Spleen (tissue), 11 donors: ENCODE results near the gene NHSL1. TPM values are rescaled to one million over a fixed set of nuclear protein-coding genes. Genes with fewer than 3 reads are reported as not detected.

Experiments used
- DNase-seq: peaks from one replicate; pipeline ENCODE4 v3.0.0-alpha.2; 2020
- H3K27ac ChIP-seq, 8 donors: fragments of 200-600 bp; sonication (generic) in 7 of 8; 1 replicate in 4 of 8; 2 replicates in 4 of 8; pipeline versions ENCODE4 v1.5.0 to v1.8.0; 2016 to 2021; ENCODE audit warnings: inconsistent platforms in 4 of 8, mild to moderate bottlenecking in 4 of 8, moderate library complexity in 1 of 8
- H3K27me3 ChIP-seq, 7 donors: fragments of 200-600 bp; sonication (generic) in 6 of 7; replicated peaks in 1 of 7; 1 replicate in 4 of 7; 2 replicates in 3 of 7; pipeline versions ENCODE4 v1.5.0 to v1.8.0; 2016 to 2021; ENCODE audit warnings: inconsistent platforms in 3 of 7, mild to moderate bottlenecking in 1 of 7
- H3K36me3 ChIP-seq, 6 donors: fragments of 200-600 bp; sonication (generic) in 5 of 6; 1 replicate in 4 of 6; 2 replicates in 2 of 6; pipeline versions ENCODE4 v1.5.0 to v1.8.0; 2016 to 2021; ENCODE audit warnings: inconsistent platforms in 2 of 6
- H3K4me1 ChIP-seq, 6 donors: fragments of 200-600 bp; sonication (generic) in 5 of 6; 1 replicate in 3 of 6; 2 replicates in 3 of 6; pipeline versions ENCODE4 v1.5.0 to v1.8.0; 2016 to 2021; ENCODE audit warnings: inconsistent platforms in 3 of 6
- H3K4me3 ChIP-seq, 8 donors: fragments of 200-600 bp; sonication (generic) in 7 of 8; 1 replicate in 4 of 8; 2 replicates in 4 of 8; pipeline versions ENCODE4 v1.5.0 to v1.8.0; 2016 to 2021; ENCODE audit warnings: inconsistent platforms in 4 of 8, mild to moderate bottlenecking in 4 of 8, moderate library complexity in 2 of 8
- H3K9me3 ChIP-seq, 8 donors: fragments of 200-600 bp; sonication (generic) in 7 of 8; 1 replicate in 4 of 8; 2 replicates in 4 of 8; pipeline versions ENCODE4 v1.5.0 to v1.8.0; 2016 to 2021; ENCODE audit warnings: inconsistent platforms in 4 of 8
- CTCF ChIP-seq, 11 experiments: fragments of 200-600 bp in 7 of 11; fragments of 450-650 bp in 4 of 11; sonication (generic) in 4 of 11; IDR thresholded peaks in 8 of 11; conservative IDR thresholded peaks in 3 of 11; 1 replicate in 7 of 11; 2 replicates in 4 of 11; pipeline versions ENCODE4 v1.4.0 to v1.8.0; 2016 to 2021; ENCODE audit warnings: antibody characterized with exemption in 11 of 11, inconsistent platforms in 4 of 11, mild to moderate bottlenecking in 1 of 11
- POLR2A ChIP-seq, 3 donors: fragments of 450-650 bp; IDR thresholded peaks; one replicate each; pipeline ENCODE4 v1.5.1; 2017; ENCODE audit warnings: antibody characterized with exemption in 3 of 3, mild to moderate bottlenecking in 1 of 3
- POLR2AphosphoS5 ChIP-seq, 3 donors: sonication (generic); formaldehyde crosslinking; IDR thresholded peaks; one replicate each; pipeline ENCODE4 v1.5.1; 2017; ENCODE audit warnings: antibody characterized with exemption in 3 of 3
- WGBS, 5 donors: extraction: QIAGEN DNeasy Blood & Tissue Kit in 3 of 5; methylation state at CpG; one replicate each; pipeline versions ENCODE4 v1.1.5 to v1.1.7; 2013 to 2018; 5-methylcytosine and 5-hydroxymethylcytosine counted together
- intact Hi-C: fragments of 100-400 bp; cut with DNase I; formaldehyde crosslinking; loops from one replicate; pipeline ENCODE4 v1.15.0; 2023; ENCODE audit warnings: low total_unique reads
- polyA plus RNA-seq, 3 donors: library from polyadenylated mRNA; stranded (reverse); fragments of 200-250 nt; gene quantifications; one replicate each; pipeline ENCODE4 v1.2.1, GENCODE V29; 2013
- total RNA-seq, 7 donors: library from RNA; depleted of rRNA in 3 of 7; stranded (reverse); fragments of >200 nt in 3 of 7; fragmentation: NEBNext Ultra II Directional in 4 of 7; extraction: Animal tissue kit (Norgen Biotek cat#: 25700) in 4 of 7; gene quantifications; one replicate each; pipeline versions ENCODE4 v1.1.0 to v1.2.1, GENCODE V29; 2016 to 2021
- donor health status: healthy with polysubstance abuse.
- donor health status: DM: no; HTN: no; CAD: no; lungs with moderate emphysema.
- donor health status: DM: no; HTN: no; CAD: no.
- donor health status: Bipolar disorder and iron deficiency.
- donor health status: healthy.
- donor health status: DM: no; HTN: no; CAD: no.
- donor health status: DM: yes; HTN: yes; CAD: no.

NHSL1 gene
- total and polyA plus RNA-seq, 10 donors = 0.39 to 14.0 (median 6.7) TPM

GRCh38 chr6:138492871-138493270 lies 6.4 kb downstream of the NHSL1 start:
- H3K4me1 ChIP-seq = no peaks in the 10 kb centered on the region
- intact Hi-C loops = no loop called here
- H3K36me3 ChIP-seq = no peaks in the 10 kb centered on the region
- no peak overlapping the region for H3K27ac ChIP-seq
- H3K9me3 ChIP-seq = no peaks in the 10 kb centered on the region
- TF ChIP-seq CTCF (IDR thresholded peaks at IDR 0.05 in 8 of 11, conservative IDR thresholded peaks at IDR 0.05 in 3 of 11) = no peak
- TF ChIP-seq POLR2A (IDR thresholded peaks at IDR 0.05) = no peak
- TF ChIP-seq POLR2AphosphoS5 (IDR thresholded peaks at IDR 0.05) = no peak
- H3K27me3 ChIP-seq = no peaks in the 10 kb centered on the region
- H3K4me3 ChIP-seq = no peak overlapping the region
- 82 to 96% (median 92%) methylated on average over 2 of the region's 2 CpGs for WGBS, 5 donors
- no peak for DNase-seq

GRCh38 chr6:138492113-138492512 lies 7.2 kb downstream of the NHSL1 start:
- Histone ChIP-seq H3K4me1 (no peaks in the 10 kb centered on the region), H3K27me3 (no peaks in the 10 kb centered on the region), H3K9me3 (no peaks in the 10 kb centered on the region), H3K36me3 (no peaks in the 10 kb centered on the region), H3K4me3 (no peak overlapping the region), H3K27ac (no peak overlapping the region)
- intact Hi-C loops = no loop called here
- 90 to 96% (median 91%) methylated on average over 4 of the region's 4 CpGs for WGBS, 5 donors
- no peak for DNase-seq
- no peak for TF ChIP-seq CTCF (IDR thresholded peaks at IDR 0.05 in 8 of 11, conservative IDR thresholded peaks at IDR 0.05 in 3 of 11)
- no peak for TF ChIP-seq POLR2A (IDR thresholded peaks at IDR 0.05)
- no peak for TF ChIP-seq POLR2AphosphoS5 (IDR thresholded peaks at IDR 0.05)

DNA sequence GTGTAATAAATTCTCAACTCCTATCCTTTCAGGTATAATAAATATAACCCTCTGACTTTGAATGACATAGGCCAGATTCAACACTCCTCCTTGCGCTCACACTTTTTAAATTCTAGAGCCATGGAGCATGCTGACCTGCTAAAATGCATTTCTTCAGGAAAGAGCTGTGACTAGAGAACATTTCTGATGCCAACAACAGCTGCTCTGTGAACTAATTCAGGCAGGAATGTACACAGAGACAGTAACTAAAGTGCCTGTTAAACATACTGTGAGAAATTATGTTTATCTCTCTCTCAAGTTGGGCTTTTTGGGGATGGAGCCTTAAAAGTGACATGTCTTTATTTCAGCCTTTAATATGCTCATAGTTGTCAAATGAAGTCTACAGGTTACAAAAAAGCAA lies 8.3 kb downstream of the NHSL1 start:
- Histone ChIP-seq H3K4me1 (no peaks in the 10 kb centered on the region), H3K27me3 (no peaks in the 10 kb centered on the region), H3K4me3 (no peak overlapping the region), H3K36me3 (no peaks in the 10 kb centered on the region), H3K9me3 (no peaks in the 10 kb centered on the region), H3K27ac (no peak overlapping the region)
- intact Hi-C loops = no loop called here
- TF ChIP-seq CTCF (IDR thresholded peaks at IDR 0.05 in 8 of 11, conservative IDR thresholded peaks at IDR 0.05 in 3 of 11) (no peak), POLR2AphosphoS5 (IDR thresholded peaks at IDR 0.05) (no peak), POLR2A (IDR thresholded peaks at IDR 0.05) (no peak)
- no peak for DNase-seq
- 94 to 100% (median 96%) methylated on average over 1 of the region's 1 CpG for WGBS, 5 donors

GRCh38 chr6:138489846-138490245 lies 9.4 kb downstream of the NHSL1 start:
- intact Hi-C loops = no loop called here
- WGBS, 5 donors = 82 to 92% (median 87%) methylated on average over 1 to 2 of the region's 2 CpGs
- no peaks in the 10 kb centered on the region for H3K27me3 ChIP-seq
- H3K4me1 ChIP-seq = no peaks in the 10 kb centered on the region
- TF ChIP-seq POLR2A (IDR thresholded peaks at IDR 0.05) (no peak), CTCF (IDR thresholded peaks at IDR 0.05 in 8 of 11, conservative IDR thresholded peaks at IDR 0.05 in 3 of 11) (no peak), POLR2AphosphoS5 (IDR thresholded peaks at IDR 0.05) (no peak)
- DNase-seq = no peak
- H3K9me3 ChIP-seq = no peaks in the 10 kb centered on the region
- H3K36me3 ChIP-seq = no peaks in the 10 kb centered on the region
- no peak overlapping the region for H3K27ac ChIP-seq
- H3K4me3 ChIP-seq = no peak overlapping the region
